ENCODE data around the gene TOR3A. TPM values are rescaled to one million over a fixed set of nuclear protein-coding genes. Genes with fewer than 3 reads are reported as not detected.

Gene TOR3A
- total RNA-seq, 1 experiment from 2014 or later, result 98.5 TPM

GRCh38 chr1:179058487-179059483, 23.1 kb upstream of the TOR3A start:
- in situ Hi-C loops (cut with HindIII; ENCODE audit: low pct_unique_long_range_greater_than_20kb, low sequenced_read_pairs), result no loop called here
- no peak for DNase-seq (ENCODE audit: low read depth)

GRCh38 chr1:179061360-179062282, 20.2 kb upstream of the TOR3A start:
- peak; percentile 66 for DNase-seq (ENCODE audit: low read depth)
- in situ Hi-C loops (cut with HindIII; ENCODE audit: low pct_unique_long_range_greater_than_20kb, low sequenced_read_pairs), result no loop called here

- in situ Hi-C loops (cut with HindIII; ENCODE audit: low pct_unique_long_range_greater_than_20kb, low sequenced_read_pairs), result no loop called here
- no peak for DNase-seq (ENCODE audit: low read depth)
These were observed 15.4 kb upstream of the TOR3A start for GRCh38 chr1:179066471-179066870.

- in situ Hi-C loops (cut with HindIII; ENCODE audit: low pct_unique_long_range_greater_than_20kb, low sequenced_read_pairs), result no loop called here
- no peak for DNase-seq (ENCODE audit: low read depth)
These were observed 4.5 kb upstream of the TOR3A start for GRCh38 chr1:179077396-179077795.

GRCh38 chr1:179079113-179079761, 2.6 kb upstream of the TOR3A start:
- peak; percentile 54 for DNase-seq (ENCODE audit: low read depth)
- in situ Hi-C loops (cut with HindIII; ENCODE audit: low pct_unique_long_range_greater_than_20kb, low sequenced_read_pairs), result no loop called here

GRCh38 chr1:179080866-179081686, 794 bp upstream of the TOR3A start:
- in situ Hi-C loops (cut with HindIII; ENCODE audit: low pct_unique_long_range_greater_than_20kb, low sequenced_read_pairs), result no loop called here
- DNase-seq (ENCODE audit: low read depth), result peak; percentile 26

- in situ Hi-C loops (cut with HindIII; ENCODE audit: low pct_unique_long_range_greater_than_20kb, low sequenced_read_pairs), result no loop called here
- peak; percentile 35 for DNase-seq (ENCODE audit: low read depth)
These were observed 596 bp downstream of the TOR3A start for GRCh38 chr1:179082333-179082998.

GRCh38 chr1:179082999-179083335, 1.1 kb downstream of the TOR3A start:
- DNase-seq (ENCODE audit: low read depth), result no peak
- in situ Hi-C loops (cut with HindIII; ENCODE audit: low pct_unique_long_range_greater_than_20kb, low sequenced_read_pairs), result no loop called here

GRCh38 chr1:179083533-179083932, 1.7 kb downstream of the TOR3A start:
- DNase-seq (ENCODE audit: low read depth), result no peak
- in situ Hi-C loops (cut with HindIII; ENCODE audit: low pct_unique_long_range_greater_than_20kb, low sequenced_read_pairs), result no loop called here

- no peak for DNase-seq (ENCODE audit: low read depth)
- in situ Hi-C loops (cut with HindIII; ENCODE audit: low pct_unique_long_range_greater_than_20kb, low sequenced_read_pairs), result no loop called here
These were observed 5.8 kb downstream of the TOR3A start for GRCh38 chr1:179087665-179088064.

- in situ Hi-C loops (cut with HindIII; ENCODE audit: low pct_unique_long_range_greater_than_20kb, low sequenced_read_pairs), result no loop called here
- DNase-seq (ENCODE audit: low read depth), result no peak
These were observed 8.1 kb downstream of the TOR3A start for GRCh38 chr1:179089827-179090482.

- no peak for DNase-seq (ENCODE audit: low read depth)
- in situ Hi-C loops (cut with HindIII; ENCODE audit: low pct_unique_long_range_greater_than_20kb, low sequenced_read_pairs), result no loop called here
These were observed 8.7 kb downstream of the TOR3A start for GRCh38 chr1:179090522-179090921.

- DNase-seq (ENCODE audit: low read depth), result no peak
- in situ Hi-C loops (cut with HindIII; ENCODE audit: low pct_unique_long_range_greater_than_20kb, low sequenced_read_pairs), result no loop called here
These were observed 9.1 kb downstream of the TOR3A start for GRCh38 chr1:179090923-179091322.

GRCh38 chr1:179091691-179092165, 9.9 kb downstream of the TOR3A start:
- in situ Hi-C loops (cut with HindIII; ENCODE audit: low pct_unique_long_range_greater_than_20kb, low sequenced_read_pairs), result no loop called here
- no peak for DNase-seq (ENCODE audit: low read depth)

- DNase-seq (ENCODE audit: low read depth), result no peak
- in situ Hi-C loops (cut with HindIII; ENCODE audit: low pct_unique_long_range_greater_than_20kb, low sequenced_read_pairs), result no loop called here
These were observed 11.1 kb downstream of the TOR3A start for GRCh38 chr1:179092896-179093461.

- no peak for DNase-seq (ENCODE audit: low read depth)
- in situ Hi-C loops (cut with HindIII; ENCODE audit: low pct_unique_long_range_greater_than_20kb, low sequenced_read_pairs), result no loop called here
These were observed 12.9 kb downstream of the TOR3A start for GRCh38 chr1:179094818-179095217.
